ENCODE results near the gene CLDN12.

CLDN12 gene

DNA sequence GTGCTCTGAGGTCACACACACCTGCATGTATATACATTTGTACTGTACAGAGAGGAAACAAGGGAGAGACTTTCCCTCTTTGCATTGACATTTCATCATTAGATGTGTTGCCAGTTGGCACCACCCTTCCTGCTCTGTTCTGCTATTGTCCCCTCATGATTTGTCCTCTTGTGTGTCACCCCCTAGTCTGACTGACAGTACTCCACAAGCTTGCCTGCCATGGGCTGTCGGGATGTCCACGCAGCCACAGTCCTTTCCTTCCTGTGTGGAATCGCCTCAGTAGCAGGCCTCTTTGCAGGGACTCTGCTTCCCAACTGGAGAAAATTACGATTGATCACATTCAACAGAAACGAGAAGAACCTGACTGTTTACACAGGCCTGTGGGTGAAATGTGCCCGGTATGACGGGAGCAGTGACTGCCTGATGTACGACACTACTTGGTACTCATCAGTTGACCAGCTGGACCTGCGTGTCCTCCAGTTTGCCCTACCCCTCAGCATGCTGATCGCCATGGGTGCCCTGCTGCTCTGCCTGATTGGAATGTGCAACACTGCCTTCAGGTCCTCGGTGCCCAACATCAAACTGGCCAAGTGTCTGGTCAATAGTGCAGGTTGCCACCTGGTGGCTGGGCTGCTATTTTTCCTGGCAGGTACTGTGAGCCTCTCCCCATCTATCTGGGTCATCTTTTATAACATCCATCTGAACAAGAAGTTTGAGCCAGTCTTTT, 9.4 kb downstream of the CLDN12 start:
- no peak overlapping the region for H3K4me3 Mint-ChIP-seq
- no peaks in the 10 kb centered on the region for H3K4me1 Mint-ChIP-seq
- no peak overlapping the region for H3K27ac Mint-ChIP-seq
- no peaks in the 10 kb centered on the region for H3K9me3 Mint-ChIP-seq
- peaks cover 13% of the 10 kb centered on the region for H3K36me3 Mint-ChIP-seq
- ATAC-seq: no peak
- H3K27me3 Mint-ChIP-seq: no peaks in the 10 kb centered on the region

DNA sequence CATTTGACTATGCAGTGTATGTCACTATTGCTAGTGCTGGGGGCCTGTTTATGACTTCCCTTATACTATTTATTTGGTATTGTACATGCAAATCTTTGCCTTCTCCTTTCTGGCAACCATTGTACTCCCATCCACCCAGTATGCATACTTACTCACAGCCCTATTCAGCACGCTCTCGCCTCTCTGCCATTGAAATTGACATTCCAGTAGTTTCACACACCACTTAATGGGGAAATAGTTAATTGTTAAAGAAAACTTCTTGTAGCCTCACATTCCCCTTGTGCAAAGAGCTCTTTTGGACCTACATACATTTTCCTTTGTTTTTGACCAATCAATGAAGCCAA, 9.9 kb downstream of the CLDN12 start:
- Mint-ChIP-seq H3K4me1 (no peaks in the 10 kb centered on the region), H3K36me3 (peaks cover 9% of the 10 kb centered on the region), H3K4me3 (no peak overlapping the region), H3K27me3 (no peaks in the 10 kb centered on the region), H3K9me3 (no peaks in the 10 kb centered on the region), H3K27ac (no peak overlapping the region)
- ATAC-seq: no peak

DNA sequence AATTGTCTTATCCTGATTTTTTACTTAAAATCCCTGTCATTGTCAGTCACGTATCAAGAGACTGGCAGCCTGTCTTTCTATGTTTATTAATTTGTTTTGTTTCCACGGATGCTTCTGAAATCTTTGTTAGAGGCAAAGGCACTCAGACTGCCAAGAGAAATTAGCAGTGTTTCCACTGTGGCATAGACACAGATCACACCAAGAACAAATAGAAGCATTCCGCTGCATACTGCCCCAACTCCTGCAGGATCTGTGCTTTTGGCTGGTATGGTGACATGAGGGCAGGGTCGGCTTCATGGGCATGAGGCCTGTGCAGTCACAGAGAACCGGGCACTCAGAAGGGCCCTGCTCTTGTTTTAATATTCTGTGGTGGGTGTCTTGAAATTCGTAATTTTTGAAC, 18.4 kb downstream of the CLDN12 start:
- Mint-ChIP-seq H3K27ac (no peak overlapping the region), H3K4me1 (no peaks in the 10 kb centered on the region), H3K36me3 (no peaks in the 10 kb centered on the region), H3K9me3 (no peaks in the 10 kb centered on the region), H3K27me3 (no peaks in the 10 kb centered on the region), H3K4me3 (no peak overlapping the region)
- ATAC-seq: no peak

DNA sequence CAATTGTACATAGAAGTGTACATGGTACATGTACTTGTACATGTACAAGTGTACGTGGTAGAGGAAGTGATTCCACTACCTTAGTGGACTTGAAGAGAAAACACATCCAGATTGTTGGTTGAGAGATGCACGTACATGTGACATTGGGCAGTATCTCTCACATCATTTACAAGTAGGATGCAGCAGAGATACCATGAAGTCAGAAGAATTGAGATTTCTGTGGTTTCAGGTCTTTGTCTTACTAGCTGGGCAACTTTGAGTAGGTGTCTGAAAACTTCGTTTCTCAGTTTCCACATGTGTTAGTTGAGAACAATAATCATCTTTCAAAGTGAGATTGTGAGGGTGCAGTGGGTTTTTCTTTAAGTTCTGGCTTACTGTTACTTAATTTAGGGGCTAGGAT, 21.5 kb downstream of the CLDN12 start:
- Mint-ChIP-seq H3K36me3 (no peaks in the 10 kb centered on the region), H3K27ac (peak overlapping the region; percentile 35), H3K4me1 (no peaks in the 10 kb centered on the region), H3K9me3 (no peaks in the 10 kb centered on the region), H3K27me3 (peaks cover 4% of the 10 kb centered on the region), H3K4me3 (no peak overlapping the region)
- peak; percentile 62 for ATAC-seq

DNA sequence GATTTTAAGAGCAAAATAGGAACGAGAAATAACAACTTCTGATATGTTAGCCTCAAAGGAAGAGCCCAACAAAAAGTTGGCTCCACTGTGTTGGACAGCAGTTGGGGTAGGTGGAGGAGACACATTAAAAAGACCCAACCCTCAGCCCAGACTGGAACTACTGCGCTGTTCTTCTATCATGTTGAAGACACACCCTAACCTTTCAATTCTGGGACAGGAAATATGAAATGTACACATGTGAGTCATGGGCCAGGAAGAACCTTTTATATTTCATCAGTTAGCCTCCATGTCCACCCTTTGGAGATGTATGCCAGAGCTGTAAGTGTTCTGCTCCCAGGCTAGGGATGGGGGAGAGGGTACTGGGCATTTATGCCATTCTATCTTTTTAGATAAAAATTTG, 22.1 kb downstream of the CLDN12 start:
- Mint-ChIP-seq H3K36me3 (no peaks in the 10 kb centered on the region), H3K4me3 (no peak overlapping the region), H3K9me3 (no peaks in the 10 kb centered on the region), H3K4me1 (no peaks in the 10 kb centered on the region), H3K27ac (peak overlapping the region; percentile 35), H3K27me3 (peaks cover 11% of the 10 kb centered on the region)
- ATAC-seq: no peak

DNA sequence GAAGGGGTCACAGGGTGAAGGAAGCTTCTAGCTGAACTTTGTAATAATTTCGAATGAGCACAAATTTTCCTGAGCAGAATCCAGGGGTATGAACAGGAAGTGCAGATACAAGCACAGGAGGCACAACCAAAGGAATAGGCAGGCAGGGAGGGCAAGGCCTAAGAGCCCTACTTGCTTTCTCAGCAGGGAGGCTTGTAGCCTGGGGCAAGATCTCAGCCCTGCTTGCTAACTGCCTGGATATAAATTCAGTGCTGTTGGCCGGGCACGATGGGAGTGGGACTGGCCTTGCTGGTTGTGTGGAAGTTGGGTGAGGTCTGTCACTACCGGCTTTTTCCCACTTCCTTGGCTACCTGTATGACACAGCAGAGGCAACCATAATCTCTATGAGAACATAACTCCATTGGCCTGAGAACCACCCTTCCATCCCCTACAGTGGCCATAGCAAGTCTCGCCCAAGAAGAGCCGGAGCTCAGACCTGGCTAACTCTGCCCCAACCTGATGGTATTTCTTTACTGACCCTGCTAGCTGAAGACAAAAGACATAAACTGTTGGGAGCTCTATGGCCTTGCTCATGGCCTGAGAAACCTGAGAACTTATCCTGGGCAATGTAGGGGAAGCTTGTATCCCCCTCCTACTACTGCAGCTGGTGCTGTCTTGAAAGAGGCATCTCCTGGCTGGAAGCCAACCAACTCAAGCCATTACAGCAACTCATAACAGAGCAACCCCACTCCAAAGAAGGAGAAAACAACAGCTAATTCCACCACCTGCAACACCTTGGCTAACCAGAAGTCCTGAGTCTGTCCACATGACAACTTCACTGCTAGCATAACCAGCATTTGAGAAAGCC, 27.6 kb downstream of the CLDN12 start:
- Mint-ChIP-seq H3K4me3 (no peak overlapping the region), H3K36me3 (no peaks in the 10 kb centered on the region), H3K27me3 (peaks cover 42% of the 10 kb centered on the region)

DNA sequence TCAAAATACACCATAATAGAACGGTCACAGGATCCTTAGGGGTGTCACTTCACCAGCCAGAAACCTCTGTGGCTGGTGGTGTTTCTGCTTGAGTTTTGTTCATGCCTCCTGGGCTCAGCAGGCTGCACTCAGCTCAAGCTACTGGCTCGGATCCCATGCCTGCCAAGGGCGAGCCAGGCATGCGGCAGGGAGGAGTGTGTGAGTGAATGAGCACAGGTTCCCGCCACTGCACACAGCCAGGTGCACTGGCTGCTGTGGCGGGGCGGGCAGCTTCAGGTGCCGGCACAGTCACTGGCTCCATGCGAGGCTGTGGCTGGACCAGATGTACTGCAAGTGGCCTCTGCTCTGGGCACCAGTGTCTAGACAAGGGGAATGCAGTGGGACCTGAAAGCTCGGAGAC, 29.5 kb downstream of the CLDN12 start:
- H3K9me3 Mint-ChIP-seq: peaks cover 7% of the 10 kb centered on the region

More for the DNA sequence above, 27.6 kb downstream of the CLDN12 start:
- H3K4me1 Mint-ChIP-seq: no peaks in the 10 kb centered on the region
- H3K27ac Mint-ChIP-seq: no peak overlapping the region
- peaks cover 3% of the 10 kb centered on the region for H3K9me3 Mint-ChIP-seq
- ATAC-seq: no peak

DNA sequence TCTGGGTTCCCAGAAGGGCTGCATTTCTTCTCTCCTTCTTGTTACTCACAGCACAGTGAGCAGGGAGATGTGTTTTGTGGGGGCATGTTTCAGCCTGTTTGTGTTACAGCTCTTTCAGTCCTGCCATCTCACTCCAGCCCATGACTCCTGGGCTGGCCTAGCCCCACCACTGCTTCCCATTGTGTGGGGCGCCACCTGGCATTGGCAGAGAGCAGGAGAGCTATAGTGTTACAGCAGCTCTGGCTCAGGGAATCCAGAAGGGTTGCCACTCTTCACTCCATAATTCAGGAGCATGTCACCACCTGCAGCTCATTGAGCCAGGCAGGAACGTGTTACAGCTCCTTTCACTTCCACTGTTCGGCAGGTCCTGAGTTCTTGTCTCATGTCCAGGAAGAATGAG, 30.0 kb downstream of the CLDN12 start:
- ATAC-seq: no peak
- Mint-ChIP-seq H3K9me3 (peaks cover 7% of the 10 kb centered on the region), H3K4me3 (no peak overlapping the region), H3K4me1 (no peaks in the 10 kb centered on the region), H3K36me3 (no peaks in the 10 kb centered on the region), H3K27ac (no peak overlapping the region), H3K27me3 (peaks cover 47% of the 10 kb centered on the region)

More for the DNA sequence above, 29.5 kb downstream of the CLDN12 start:
- Mint-ChIP-seq H3K4me1 (no peaks in the 10 kb centered on the region), H3K36me3 (no peaks in the 10 kb centered on the region), H3K27ac (no peak overlapping the region), H3K4me3 (no peak overlapping the region), H3K27me3 (peaks cover 47% of the 10 kb centered on the region)
- no peak for ATAC-seq

DNA sequence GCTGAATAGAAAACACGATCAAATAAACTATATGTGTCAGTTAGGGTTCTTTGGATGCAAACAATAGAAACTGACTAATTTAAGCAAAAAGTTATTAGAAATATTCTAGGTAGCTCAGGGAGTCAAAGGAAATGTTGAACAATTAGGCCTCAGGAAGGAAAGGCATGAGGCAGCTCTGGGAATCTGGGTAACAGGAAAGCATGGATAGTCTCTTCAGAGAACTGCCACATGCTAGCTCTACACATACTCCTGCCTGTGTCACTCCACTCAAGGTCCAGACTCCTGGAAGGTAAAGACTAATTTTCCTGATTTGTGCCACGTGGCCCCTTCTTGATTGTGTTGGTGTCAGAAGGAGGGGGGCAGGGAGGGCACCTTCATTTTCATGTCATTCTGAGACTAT, 42.4 kb downstream of the CLDN12 start:
- Mint-ChIP-seq H3K27ac (no peak overlapping the region), H3K9me3 (no peaks in the 10 kb centered on the region), H3K4me1 (no peaks in the 10 kb centered on the region), H3K36me3 (no peaks in the 10 kb centered on the region), H3K27me3 (peaks cover 11% of the 10 kb centered on the region), H3K4me3 (no peak overlapping the region)
- ATAC-seq: no peak

DNA sequence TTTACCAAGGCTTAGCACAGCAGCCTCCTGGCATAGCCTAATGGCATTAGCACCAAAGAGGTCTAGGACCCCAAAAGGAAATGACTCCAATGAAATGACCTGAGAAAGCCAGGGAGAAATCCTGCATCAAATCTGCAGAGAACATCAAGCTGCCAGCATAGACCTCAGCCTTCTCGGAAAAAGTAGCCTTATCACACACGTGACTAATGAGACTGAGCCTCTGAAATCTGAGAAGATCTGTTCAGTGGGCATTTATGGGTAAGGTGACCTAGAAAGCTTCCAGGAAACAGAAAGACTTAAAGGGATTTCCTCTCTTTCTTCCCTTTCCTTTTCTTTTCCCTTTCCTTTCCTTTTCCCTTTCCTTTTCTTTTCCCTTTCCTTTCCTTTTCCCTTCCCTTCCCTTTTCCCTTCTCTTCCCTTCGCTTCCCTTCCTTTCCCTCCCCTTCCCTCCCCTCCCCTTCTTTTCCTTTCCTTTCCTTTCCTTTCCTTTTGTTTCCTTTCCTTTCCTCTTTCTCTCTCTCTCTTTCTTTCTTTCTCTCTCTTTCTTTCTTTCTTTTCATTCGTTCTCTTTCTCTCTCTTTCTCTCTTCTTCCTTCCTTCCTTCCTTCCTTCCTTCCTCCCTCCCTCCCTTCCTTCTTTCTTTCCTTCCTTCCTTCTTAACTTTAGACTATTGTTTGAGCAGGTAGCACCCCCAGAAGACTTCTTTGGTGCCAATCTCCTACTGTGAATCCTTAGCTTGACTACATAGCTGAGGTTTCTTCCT, 43.1 kb downstream of the CLDN12 start:
- H3K27me3 Mint-ChIP-seq: peaks cover 17% of the 10 kb centered on the region
- ATAC-seq: no peak
- H3K4me3 Mint-ChIP-seq: no peak overlapping the region
- H3K27ac Mint-ChIP-seq: no peak overlapping the region
- H3K4me1 Mint-ChIP-seq: no peaks in the 10 kb centered on the region
- H3K9me3 Mint-ChIP-seq: no peaks in the 10 kb centered on the region
- no peaks in the 10 kb centered on the region for H3K36me3 Mint-ChIP-seq

DNA sequence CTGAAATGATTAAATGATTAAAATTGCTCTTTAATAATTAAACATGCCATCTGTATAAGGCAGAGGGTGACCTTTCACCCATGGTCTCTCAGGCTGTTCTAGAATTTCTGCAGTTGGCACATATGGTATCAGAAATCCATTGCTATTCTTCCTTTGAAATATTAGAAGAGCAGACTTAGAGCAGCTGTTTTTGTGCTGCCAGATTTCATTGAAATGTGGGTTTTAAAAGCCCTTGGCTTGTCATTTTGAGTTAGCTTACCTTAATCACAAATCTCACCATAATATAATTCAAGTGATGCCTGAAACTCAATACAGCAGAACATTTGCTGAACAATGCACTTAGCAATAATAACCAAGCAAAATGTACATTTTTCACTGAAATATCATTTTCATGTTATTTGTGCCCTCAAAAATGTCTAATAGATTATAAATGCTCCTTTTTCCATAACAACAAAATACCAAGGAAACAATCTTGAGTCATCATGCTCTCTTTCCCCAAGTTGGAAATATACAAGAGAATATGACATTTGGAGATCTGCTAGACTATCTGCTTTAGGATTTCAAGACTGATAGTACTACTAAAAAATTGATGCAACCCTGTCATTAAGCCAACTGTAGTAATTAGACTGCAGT, 50.1 kb downstream of the CLDN12 start:
- ATAC-seq: no peak

DNA sequence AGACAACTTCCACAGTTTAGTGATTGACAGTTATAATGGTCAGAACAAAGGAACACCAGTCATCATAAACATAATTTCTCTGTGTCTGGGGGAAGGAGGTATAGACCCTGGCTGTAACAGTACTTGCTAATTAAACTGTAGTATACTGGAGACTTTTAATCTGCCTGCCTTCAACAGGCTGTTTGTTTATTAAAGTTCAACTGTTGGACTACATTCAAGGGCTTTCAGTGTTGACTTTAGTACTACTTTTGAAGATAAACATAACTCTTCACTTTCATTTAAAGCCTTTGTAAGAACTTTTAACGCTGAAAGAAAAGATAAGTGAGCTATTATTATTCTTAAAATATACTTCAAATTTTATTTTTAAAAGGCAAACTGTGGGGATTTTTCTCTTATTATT, 50.7 kb downstream of the CLDN12 start:
- H3K27ac Mint-ChIP-seq: no peak overlapping the region
- peaks cover 14% of the 10 kb centered on the region for H3K4me1 Mint-ChIP-seq
- no peaks in the 10 kb centered on the region for H3K36me3 Mint-ChIP-seq
- peaks cover 7% of the 10 kb centered on the region for H3K27me3 Mint-ChIP-seq
- no peaks in the 10 kb centered on the region for H3K9me3 Mint-ChIP-seq
- H3K4me3 Mint-ChIP-seq: no peak overlapping the region
- ATAC-seq: no peak

More for the DNA sequence above, 50.1 kb downstream of the CLDN12 start:
- Mint-ChIP-seq H3K27ac (no peak overlapping the region), H3K36me3 (no peaks in the 10 kb centered on the region), H3K9me3 (no peaks in the 10 kb centered on the region), H3K27me3 (peaks cover 7% of the 10 kb centered on the region), H3K4me3 (no peak overlapping the region), H3K4me1 (peaks cover 14% of the 10 kb centered on the region)

DNA sequence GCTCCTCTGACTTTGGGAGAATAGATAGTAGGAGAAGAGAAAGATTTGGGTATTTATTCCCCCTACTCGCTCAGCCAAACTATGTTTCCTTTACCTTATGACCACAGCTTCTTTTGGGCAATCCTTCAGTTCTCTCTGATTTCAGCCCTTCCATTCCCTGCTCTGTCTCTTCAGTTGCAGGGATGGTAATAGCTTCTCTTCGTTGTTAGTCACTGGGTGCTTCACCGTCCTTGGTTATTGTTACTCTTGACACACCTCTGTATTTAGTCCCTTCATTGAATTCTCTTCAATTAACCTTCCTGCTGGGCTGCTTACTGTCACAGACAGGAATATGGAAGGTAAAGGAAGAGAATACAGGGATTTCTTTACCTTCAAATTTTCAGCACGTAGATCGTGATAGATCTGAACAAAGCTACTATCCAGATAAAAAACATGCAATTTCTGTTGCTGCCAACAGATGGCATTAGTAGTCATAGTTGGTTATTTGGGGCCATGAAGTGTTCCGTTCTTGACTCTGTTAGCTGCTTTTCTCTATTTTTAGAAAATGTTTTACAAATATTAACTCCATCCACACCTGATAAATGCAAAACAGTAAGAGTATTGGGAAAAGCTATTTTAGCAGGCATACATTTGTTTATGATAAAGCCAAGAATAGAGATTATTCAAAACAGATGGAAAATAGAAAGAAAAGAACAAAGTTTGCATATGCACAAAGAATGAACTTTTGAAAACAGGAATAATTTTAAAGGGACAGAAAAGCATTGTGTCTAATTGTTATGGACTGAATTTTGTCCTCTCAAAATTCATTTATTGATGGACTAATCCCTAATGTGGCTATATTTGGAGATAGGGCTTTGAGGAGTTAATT, 52.1 kb downstream of the CLDN12 start:
- H3K4me1 Mint-ChIP-seq: peaks cover 14% of the 10 kb centered on the region
- H3K9me3 Mint-ChIP-seq: no peaks in the 10 kb centered on the region
- no peaks in the 10 kb centered on the region for H3K36me3 Mint-ChIP-seq
- ATAC-seq: peak; percentile 61
- peak overlapping the region; percentile 33 for H3K4me3 Mint-ChIP-seq
- H3K27me3 Mint-ChIP-seq: peaks cover 7% of the 10 kb centered on the region
- peak overlapping the region; percentile 70 for H3K27ac Mint-ChIP-seq

DNA sequence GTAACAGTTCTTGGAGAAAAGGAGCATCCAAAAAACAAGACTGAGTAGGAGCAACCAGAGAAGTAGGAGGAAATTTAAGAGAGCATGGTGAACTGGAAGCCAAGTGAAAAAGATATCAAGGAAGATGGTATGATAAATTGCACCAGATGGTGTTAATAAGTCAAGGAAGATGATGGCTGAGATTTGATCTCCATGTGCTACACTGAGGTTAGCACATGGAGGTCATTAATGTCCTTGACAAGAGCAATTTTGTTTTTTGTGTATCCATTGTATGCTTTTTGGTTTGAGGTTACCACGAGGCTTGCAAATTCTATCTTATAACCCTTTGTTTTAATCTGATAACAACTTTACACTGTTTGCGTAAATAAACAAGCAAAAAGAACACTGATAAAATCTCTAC, 54.8 kb downstream of the CLDN12 start:
- Mint-ChIP-seq H3K36me3 (peaks cover under 1% of the 10 kb centered on the region), H3K9me3 (no peaks in the 10 kb centered on the region), H3K27me3 (no peaks in the 10 kb centered on the region), H3K27ac (no peak overlapping the region), H3K4me1 (peaks cover 15% of the 10 kb centered on the region), H3K4me3 (no peak overlapping the region)
- ATAC-seq: no peak

Data from stimulated activated memory B cell treated with anti-CD40 and anti-IgM and Interleukin-4, amounts not matched to agents 10 μg/mL and 1 μg/mL and 100 μg/mL, for 72 hours (primary cell).